Inflammatory macrophage (primary cell): ENCODE data around the gene CHGA.

ENCODE experiments used
- DNase-seq, 2 donors: peaks; one replicate each; pipeline ENCODE4 v3.0.0-alpha.2; 2020 to 2022

CHGA gene

DNA sequence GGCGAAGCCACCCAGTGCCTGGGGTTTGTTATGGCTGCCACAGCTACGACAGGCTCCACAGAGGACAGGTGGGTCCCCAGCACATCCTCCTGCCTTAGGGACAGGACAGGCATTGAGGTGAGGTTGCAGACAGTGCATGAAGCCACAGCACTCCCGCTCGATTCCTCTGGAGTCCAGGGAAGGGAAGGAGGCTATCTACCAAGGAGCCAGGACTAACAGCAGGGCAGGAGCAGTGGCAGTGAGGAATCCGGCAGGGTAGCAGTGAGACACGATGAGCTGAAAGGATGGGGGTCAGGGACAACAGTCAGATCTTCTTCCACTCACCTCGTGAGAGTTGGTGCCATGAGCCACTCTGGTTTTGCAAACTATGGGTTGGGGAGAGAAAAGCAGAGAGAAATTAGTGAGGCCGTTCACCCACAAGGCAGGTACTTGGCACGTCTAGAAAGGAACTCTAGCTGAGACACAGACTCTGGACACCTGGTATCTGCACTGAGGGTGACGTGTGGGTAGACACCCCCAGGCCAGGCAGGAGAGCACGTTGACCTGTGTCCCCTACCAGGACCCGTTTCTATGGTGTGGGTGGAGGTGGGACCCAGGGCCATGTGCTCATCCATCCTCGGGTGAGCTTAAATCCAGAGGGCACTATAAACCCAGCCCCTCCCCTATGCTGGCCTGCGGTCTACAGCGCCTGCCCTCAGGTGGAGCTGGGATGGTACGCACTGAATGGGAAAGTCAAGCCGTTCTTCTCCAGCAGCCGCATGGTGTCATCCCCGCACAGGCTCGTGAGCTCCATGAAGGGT, 39.3 kb downstream of the CHGA start:
- no peak for DNase-seq

DNA sequence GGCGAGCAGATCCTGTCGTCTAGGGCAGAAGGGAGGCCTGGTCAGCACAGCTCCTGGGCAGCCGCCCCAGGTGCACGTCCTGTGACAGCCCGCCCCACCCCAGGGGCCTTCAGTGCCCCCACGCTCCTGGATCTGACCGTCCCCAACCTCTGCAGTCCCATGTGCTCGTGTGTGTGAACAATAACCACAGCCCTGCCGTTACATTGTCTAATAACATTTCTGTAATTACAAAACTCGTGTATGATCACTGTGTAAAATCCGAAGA, 39.8 kb downstream of the CHGA start:
- no peak for DNase-seq

DNA sequence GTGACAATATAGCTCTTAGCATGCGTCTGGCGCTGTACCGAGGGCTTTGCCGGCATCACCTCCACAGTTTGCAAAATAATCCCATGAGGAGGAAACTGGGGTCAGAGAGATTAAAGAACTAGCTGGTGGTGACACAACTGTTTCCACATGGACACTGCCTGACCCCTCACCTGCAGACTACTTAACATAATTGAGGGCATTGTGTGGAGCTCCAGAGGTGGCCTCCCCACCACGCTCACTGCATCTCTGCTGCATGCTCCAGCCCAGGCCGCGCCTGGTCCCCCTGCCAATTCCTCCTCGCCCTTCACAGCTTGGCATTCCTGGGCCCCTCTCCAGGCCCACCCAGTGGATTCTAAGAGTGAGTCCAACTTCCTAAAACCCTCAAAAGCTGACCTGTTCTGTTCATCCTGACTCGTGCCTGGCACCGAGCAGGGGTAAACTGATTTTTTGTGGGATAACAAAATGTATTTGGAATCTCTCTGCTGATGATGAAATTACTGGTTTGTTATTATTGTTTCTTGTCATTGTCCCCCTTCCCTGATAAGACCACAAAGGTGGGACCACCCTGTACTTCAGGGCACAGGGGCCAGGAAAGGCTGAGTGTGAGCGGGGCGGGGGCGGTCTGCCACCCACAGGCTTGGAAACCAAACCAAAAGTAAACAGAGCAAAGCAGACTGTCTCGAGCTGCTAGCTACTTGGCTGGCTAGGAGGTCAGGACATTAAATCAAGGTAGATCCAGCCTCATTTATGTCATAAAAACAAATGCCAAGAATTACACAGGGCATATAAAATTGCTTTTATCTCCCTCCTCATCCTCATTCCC, 40.6 kb downstream of the CHGA start:
- DNase-seq = no peak

DNA sequence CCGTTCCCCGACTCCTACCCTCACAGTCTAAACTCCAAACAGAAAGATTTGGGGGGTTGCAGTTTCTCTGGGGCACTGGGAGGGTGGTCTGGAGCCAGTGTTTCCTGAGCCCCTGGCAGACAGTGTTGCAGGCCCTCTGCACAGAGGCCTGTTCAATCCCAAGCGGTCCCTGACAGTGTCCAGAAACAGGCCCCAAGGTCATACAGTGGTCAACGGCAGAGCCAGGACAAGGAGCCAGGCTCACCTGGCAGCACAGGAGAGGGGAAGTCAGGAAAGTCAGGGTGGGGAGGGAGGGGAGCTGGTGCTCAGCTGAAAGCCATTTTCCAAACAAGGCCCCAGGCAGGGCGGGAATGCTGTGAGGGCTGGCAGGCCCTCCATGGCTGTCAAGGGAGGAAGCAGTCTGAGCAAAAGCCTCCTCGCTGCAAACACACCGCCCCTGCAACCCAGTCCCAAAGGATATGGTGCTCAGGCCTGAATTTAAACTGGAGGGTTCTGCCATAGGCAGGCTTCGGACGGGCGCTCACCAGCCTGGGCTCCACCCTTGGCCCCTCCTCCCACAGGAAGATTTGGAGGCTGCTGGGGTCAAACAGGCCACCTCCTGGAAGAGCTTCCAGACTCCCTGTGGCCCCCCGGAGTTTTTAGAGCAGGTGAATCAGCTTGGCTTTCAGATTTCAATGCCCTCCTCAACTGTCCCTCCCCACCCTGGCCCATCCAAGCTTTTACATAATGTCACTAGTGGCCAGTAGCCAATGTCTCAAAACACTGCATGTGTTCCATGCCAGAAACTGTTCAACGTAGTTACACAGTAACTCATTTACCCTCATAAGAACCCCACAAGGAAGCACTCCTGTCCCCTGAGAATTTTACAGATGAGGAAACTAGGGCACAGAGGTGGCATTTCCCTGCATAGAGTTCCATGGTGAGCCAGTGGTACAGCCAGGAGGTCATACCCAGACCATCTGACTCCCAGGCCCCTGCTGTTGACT, 41.5 kb downstream of the CHGA start:
- DNase-seq = no peak

DNA sequence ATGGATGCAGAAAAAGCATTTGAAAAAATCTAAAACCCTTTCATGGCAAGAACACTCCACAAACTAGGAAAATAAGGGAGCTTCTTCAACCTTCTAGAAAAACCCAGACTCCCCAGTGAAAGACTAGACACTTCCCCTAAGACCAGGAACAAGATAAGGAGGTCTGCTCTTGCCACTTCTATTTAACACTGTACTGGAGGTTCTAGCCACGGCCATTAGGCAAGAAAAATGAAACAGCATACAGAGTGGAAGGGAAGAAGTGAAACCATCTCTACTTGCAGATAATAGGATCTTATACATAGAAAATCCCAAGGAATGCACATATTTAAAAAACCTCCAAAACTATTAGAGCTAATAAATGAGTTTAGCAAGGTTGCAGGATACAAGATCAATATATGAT, 42.3 kb downstream of the CHGA start:
- DNase-seq = peak; percentile 19 to 41

DNA sequence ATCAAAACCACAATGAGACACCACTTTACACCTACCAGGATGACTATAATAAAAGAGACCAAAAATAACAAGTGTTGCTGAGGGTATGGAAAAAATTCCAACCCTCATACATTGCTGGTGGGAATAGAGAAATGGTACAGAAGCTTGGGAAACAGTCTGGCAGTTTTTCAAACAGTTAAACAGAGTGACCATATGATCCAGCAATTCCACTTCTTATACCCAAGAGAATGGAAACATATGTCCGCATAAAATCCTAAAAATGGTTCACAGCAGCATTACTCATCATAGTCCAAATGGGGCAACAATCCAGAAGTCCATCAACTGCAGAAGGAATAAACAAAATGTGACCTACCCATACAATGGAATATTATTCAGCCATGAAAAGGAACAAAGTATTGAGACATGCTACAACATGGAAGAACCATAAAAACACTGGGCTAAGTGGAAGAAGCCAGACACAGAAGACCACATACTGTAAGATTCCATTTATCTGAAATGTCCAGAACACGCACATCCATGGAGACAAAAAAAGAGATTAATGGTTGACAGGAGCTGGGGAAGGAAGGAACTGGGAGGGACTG, 44.5 kb downstream of the CHGA start:
- no peak for DNase-seq

DNA sequence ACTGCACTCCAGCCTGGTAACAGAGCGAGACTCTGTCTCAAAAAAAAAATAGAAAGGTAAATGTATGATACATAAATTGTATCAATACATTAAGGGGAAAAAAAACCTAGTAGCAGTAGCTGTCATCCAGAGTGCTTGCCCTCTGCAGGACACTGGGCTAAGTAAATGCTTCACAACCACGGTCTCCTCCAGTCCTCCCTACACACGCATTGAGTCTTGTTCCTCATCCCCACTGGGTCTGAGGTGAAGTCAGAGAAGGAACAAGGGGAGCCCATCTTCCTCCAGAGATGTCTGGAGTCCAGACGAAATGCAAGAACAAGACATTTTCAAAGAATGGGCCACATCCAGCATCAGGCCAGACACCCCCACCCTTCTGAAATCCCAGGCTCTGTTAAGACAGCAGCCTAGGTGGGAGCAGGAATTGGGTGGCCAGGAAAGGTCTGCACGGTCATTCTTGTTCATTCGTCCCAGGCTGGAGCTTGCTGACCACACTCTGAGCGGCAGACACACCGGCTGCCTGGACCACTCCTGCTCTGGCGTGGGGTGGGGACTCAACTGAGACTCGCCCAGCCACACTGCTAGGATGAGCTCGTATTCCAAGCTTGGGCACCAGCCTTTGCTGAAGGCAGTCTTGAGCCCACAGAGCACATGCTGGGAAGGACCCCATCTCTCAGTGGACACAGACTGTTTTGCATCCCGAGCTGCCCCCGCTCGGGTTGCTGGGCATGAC, 45.5 kb downstream of the CHGA start:
- peak; percentile 36 to 53 for DNase-seq

DNA sequence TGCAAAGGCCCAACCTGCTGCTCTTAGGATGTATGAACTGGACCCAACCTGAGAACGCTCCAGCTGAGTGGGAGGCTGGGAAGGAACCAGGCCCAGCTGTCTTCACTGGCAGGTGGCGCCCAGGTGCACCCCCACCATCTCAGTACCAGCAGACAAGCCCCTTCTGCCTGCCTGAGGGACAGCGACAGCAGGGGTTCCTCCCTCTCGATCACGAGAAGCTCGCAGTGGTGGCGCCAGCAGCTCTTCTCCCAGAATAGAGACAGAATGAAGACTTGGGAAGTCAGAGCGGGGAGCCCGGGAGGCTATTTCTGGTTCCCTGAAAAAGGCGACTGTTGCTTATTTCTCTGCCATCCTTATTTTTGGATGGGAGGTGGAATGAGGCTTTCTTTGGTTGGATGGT, 46.5 kb downstream of the CHGA start:
- no peak for DNase-seq

DNA sequence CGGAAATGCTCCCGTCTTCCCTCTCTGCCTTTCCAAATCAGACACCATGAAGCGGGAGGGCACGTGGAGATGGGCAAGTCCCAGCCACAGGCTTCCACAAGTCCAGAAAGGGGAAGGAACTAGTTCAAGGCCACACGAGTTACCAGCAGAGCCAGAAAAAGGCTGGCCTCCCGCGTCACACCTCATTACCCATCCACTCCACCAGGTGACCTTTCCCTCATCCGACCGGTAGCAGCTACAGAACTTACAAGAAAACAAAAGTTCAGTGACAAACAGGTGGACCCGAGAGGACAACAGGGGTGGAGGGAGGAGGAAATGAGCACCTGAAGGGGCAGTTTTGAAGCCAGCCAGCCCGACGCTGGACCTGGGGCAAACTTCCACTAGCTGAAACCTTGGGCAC, 46.9 kb downstream of the CHGA start:
- DNase-seq = no peak

DNA sequence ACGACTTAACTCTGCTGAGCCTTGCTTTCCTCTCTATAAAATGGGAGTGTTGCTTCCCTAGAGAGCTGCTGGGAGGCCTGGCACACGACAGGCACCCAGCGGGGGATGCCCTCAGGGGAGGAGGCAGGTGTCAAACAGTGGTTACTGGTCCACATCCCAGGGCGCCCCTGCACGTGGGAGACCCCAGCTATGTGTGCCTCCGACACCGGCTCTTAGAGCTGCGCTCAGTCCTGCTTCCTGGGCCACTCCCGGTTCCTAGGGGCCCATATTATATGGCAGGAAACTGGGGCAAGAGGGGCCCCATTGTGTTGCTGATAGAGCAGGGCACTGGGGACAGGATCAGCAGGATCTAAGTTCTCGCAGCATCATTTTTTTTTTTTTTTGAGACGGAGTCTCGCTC, 47.3 kb downstream of the CHGA start:
- DNase-seq = no peak

DNA sequence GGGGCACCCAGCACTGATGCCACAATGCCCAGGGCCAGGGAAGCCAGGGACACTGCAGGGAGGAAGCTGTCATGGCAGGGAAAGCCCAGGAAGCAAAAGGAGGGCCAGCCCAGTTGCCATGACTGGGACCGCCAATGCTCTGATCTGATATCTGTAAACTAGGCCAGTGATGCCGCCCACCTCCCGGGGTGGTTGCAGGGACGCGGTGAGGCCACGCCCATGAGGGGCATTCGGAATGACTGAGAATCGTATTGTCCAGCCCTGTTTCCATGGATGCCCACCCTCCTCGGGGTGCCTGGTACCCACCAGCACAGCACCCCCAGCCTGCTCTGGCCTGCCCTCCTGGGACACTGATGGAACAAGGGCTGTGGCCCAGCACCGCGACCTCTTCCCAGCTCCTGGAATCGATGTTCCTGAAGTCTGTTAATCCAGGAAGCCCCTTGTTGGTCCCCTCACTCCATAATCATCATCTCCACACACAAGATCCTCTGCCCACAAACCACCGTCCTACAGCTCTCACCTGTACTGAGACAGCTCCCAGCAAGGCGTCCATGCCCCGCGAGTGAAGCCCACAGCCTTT, 48.7 kb downstream of the CHGA start:
- no peak for DNase-seq

DNA sequence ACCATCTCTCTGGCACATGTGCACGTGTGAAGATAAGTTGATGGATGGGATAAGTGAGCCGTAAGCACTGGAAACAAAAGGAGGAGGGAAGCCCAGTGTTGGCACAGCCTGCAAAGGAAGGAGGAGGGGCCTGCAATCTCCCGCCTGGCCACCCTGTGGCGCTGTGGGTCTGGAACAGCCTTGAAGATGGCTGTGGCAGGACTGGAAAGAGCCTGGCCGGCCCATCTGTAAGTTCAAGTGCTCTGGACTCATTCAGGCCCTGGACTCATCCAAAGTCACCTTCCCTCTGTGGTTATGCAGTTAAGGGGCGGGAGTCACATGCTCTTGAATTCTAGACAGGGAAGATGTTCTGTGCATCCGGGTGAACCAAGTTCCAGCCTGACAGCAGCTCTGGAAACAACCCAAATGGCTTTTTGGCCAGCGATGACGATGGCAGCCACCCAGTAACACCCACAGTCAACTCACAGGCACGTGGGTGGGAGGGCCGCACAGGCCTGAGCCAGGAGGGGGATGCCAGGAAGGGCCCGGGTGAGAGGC, 50.4 kb downstream of the CHGA start:
- DNase-seq = peak; percentile 61 to 81

DNA sequence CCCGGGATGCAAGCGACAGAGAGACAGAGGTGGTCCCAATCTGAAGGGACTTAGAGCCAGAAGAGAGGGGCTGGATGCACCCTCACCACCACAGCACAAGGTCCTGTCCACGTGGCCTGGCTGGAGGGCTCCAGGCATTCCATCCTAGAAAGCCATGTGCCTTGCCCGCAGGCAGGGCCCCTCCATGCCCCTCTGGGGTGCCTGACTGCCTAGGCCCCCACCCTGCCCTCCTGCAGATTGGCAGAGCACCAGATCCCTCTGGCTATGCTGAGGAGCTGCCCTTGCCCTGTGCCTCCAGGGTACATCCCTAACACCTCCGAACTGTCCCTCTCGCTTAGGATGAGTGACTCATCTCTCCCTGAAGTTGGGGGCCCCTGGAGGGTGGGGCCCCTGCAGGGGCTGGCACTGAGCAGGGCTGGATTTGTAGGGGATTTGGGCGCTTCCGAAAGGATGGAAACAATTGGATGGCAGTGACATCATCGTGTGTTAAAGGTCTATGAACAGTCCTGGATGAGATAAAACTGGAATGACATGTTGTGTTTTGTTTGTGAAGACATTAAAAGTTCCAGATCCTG, 50.9 kb downstream of the CHGA start:
- no peak for DNase-seq

DNA sequence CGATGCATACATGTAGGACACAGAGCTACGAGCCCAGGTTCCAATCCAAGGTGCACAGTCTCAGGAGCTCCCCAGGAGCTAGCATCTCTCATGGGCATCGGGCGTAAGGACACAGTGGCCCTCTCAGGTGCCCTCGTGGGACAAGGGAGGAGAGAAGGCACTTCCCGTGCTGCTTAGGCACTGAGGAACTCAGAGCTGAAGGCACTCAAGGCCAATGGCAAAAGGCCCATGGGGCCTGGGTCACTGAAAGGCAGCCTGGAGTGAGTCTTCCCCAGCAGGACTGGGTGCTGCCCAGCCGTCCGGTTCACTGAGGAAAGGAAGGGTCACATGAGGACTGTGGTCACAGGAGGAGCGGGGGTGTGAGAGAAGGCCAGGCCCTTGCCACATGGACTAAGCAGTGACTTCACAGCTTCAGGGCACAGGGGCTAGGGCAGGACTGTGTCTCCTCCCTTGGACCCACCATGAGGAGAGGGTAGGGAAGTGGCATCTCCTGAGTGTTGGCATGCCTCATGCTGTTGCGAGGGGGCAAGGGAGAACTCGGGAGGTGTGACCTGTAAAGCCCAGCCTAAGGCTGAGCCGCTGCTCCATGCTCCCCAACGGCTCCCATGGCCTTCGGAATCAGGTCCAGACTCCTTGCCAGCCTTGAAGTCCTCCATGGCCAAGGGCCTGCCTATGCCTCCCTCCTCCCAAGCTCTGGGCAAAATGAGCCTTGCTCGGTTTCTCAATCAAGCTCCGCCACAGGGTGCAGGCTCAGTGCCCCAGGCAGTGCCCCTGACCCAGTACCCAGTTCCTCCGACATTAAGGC, 51.8 kb downstream of the CHGA start:
- DNase-seq = peak; percentile 32 to 42

DNA sequence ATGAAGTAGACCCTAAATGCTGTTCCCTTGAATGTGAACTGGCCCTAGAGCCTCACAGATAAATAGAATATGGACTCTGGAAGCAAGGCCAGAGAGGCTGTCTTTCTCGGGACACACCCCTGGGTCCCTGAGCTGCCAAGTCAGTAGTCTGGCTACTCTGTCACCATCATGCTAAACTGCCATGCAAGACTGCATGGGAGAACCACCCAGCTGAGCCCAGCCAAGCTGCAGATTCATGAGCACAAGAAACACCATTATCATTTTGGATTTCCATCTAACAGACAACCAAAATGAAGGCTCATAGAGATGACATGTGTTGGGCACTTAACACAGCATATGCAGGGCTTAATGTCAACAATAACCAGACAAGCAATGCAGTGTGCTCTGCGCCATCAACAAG, 53.3 kb downstream of the CHGA start:
- no peak for DNase-seq

DNA sequence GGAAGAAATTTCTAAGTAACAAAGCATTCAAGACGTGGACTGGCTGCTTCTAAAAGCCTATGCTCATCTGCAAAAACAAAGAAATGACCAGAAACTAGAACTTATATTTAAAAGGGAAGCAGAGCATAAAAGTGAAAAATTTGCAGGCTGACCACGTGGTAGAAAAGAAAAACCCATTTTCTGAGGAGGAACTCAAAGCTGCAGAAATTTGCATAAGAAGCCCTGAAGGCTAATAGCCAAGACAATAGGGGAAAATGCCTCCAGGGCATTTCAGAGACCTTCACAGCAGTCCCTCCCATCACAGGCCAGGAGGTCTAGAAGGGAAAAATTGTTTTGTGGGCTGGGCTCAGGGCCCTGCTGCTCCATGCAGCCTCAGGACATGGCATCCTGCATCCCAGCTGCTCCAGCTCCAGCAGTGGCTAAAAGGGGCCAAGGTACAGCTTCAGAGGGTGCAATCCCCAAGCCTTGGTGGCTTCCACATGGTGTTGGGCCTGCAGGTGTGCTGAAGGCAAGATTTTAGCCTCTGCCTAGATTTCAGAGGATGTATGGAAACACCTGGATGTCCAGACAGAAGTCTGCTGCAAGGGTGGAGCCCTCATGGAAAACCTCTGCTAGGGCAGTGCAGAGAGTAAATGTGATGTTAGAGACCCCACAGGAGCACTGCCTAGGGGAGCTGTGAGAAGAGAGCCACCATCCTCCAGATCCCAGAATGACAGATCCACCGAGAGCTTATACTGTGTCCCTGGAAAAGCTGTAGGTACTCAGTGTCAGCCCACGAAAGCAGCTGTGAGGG, 55.5 kb downstream of the CHGA start:
- peak; percentile 43 to 57 for DNase-seq

DNA sequence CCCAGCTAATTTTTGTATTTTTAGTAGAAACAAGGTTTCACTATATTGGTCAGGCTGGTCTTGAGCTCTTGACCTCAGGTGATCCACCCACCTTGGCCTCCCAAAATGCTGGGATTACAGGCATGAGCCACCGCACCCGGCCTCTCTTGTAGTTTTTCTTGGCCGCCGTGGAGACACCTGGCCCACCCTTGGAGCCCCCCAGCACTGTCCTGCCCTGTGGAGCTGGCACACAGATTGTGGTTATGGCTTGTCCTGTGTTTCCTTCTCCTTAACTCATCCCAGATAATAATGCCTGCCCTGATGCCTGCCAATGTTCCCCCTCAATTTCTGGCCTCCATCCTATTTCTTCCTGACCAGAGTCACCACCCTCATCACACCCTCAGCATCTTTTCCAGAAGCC, 57.9 kb downstream of the CHGA start:
- DNase-seq = no peak

DNA sequence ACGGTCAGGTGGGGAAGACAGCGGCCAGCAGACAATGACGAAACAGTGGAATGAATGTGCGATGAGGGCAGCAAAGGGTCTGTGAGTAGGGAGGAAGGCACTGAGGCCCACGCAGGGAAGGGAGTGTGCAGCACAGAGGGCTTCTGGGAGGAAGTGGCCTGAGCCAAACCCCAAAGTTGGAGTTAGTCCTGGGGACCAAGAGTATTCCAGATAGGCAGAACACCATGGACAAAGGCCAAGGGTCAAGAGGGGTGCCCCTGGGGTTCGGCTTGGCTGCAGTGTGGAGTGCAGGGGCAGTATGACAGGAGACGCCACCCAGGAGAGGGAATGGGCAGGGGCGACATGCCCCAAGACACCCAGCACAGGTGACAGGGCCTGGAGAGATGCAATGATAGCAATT, 58.8 kb downstream of the CHGA start:
- DNase-seq = no peak

DNA sequence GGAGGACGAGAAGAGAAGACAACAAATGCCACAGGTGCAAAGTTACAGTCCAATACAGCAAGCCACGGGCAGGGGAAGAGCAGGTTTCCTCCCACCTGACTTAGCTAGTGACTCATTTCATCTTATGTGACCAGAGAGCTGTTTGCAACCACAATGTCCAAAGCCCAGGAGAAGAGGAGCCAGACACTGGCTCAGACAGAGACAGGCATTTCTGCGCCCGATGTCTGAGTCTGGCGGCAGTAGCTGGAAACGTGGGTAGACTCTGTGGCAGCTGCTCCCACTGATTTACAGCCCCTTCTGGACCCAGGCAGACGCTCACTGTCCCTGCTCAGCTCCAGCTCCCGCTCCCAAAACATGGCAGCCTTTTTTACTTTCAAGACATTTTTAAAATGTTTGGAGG, 60.0 kb downstream of the CHGA start:
- DNase-seq = no peak
